ENCODE measurements around the gene SEPTIN1.

Gene SEPTIN1

DNA sequence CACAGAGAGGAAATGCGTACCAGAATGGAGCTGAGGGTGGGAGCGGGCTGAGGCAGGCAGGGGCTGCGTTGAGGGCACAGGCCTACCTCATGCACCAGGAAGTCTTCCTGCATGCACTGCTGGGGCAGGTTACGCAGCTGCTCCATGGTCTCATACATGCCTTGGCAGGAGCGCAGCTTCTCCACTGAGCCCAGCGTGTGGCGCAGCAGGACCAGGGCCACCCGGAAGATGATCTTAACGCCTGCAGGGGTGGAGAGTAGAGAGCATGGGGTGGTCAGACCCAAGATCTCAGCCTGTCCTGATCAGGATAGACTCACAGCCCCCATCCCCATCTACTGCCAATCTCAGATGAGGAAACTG lies 23.8 kb downstream of the SEPTIN1 start:
- no peak overlapping the region for H3K27ac Mint-ChIP-seq
- H3K4me1 Mint-ChIP-seq (ENCODE audit: low read depth), result peaks cover 19% of the 10 kb centered on the region
- no peaks in the 10 kb centered on the region for H3K27me3 Mint-ChIP-seq
- H3K9me3 Mint-ChIP-seq (ENCODE audit: low read depth), result no peaks in the 10 kb centered on the region
- no peaks in the 10 kb centered on the region for H3K36me3 Mint-ChIP-seq
- H3K4me3 Mint-ChIP-seq, result no peak overlapping the region

DNA sequence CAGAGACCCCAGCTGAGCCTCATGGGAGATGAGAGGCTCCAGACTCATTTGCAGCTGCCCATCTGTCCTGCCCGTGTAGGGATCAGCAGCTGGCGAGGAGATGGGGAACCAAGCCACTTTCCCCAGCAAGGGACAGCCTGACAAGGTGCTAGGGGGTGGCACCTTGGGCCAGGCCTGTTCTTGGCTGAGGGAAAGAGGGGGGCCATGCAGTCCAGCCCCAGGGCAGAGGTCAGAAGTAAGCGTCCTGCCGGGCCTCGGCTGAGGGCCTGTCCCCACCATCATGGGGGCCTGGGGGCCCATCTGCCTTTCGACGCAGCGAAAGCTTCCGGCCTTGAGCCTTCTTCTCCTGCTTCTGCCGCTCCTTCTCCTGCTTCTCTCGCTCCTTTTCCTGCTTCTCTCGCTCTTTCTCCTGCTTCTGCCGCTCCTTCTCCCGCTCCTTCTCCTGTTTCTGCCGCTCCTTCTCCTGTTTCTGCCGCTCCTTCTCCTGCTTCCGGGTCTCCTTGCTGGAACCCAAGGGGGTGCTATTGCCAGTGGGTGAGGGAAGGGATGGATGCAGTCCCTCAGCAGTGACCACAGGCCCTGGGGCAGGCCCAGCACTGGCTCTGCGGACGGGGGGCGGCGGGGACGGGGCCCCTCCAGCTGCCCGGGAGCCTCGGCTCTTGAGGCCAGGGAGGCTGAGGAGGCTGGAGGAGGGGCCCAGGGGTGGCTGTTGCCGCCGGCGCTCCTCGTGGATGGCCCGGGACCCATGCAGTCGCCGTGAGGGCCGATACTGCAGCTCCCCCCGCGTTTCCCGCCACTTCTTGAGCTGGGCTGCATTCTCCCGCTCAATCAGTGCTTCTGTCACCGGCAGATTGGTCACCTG lies 24.4 kb downstream of the SEPTIN1 start:
- Mint-ChIP-seq H3K36me3 (no peaks in the 10 kb centered on the region), H3K27me3 (no peaks in the 10 kb centered on the region), H3K4me3 (no peak overlapping the region), H3K9me3 (ENCODE audit: low read depth) (no peaks in the 10 kb centered on the region), H3K4me1 (ENCODE audit: low read depth) (peaks cover 23% of the 10 kb centered on the region), H3K27ac (no peak overlapping the region)

- H3K27ac Mint-ChIP-seq, result peak overlapping the region; percentile 67
- no peaks in the 10 kb centered on the region for H3K9me3 Mint-ChIP-seq (ENCODE audit: low read depth)
- no peaks in the 10 kb centered on the region for H3K27me3 Mint-ChIP-seq
- H3K4me1 Mint-ChIP-seq (ENCODE audit: low read depth), result peaks cover 26% of the 10 kb centered on the region
- no peak overlapping the region for H3K4me3 Mint-ChIP-seq
- H3K36me3 Mint-ChIP-seq, result no peaks in the 10 kb centered on the region
These were observed 25.2 kb downstream of the SEPTIN1 start for GRCh38 chr16:30357085-30357714.

DNA sequence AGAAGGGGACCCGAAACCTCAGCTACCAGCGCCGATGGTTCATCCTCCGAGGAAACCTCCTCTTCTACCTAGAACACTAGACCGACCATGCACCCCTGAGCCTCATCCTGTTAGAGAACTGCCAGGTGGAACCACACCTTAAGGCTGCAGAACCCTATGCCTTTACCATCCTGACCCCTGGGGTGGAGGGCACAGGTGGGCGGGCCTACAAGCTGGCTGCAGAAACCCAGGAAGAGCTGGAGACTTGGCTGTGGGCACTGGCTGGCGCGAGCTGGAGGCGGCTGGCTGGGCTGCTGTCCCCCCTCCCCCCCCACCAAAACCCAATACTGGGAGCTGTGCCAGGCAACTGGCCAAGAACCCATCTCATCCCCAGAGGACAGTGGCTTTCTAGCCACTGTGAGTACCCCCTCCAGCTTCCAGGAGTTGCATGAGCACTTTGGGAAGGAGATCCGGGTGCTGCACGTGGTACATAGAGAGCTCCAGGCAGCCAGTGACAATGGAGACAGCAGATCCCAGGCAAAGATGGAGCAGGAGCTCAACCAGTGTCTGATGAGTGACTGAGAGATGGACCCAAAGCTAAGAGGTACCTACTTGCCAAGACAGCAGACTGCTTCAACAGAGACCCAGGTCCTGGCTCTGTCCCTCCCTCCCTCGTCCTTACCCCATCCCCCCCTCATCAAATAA lies 25.8 kb downstream of the SEPTIN1 start:
- peaks cover 27% of the 10 kb centered on the region for H3K4me1 Mint-ChIP-seq (ENCODE audit: low read depth)
- no peaks in the 10 kb centered on the region for H3K36me3 Mint-ChIP-seq

DNA sequence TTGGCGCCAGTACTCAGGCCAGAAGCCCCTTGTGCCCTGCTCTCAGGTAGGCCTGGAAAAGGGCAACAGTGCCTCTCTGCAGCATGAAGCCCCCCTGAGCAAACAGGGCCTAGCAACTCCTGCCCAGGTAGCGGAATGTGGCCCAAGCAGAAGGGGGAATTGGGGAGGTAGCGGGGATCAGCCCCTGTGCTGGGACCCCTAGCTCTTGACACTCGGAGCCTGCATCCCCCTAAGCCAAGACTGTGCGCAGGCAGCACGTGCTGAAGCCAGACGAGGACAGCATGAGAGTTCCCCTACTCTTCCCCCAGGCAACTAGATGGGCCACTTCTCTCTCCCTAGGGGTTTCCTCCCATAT lies 26.4 kb downstream of the SEPTIN1 start:
- peaks cover 27% of the 10 kb centered on the region for H3K4me1 Mint-ChIP-seq (ENCODE audit: low read depth)
- no peaks in the 10 kb centered on the region for H3K36me3 Mint-ChIP-seq
- H3K27ac Mint-ChIP-seq, result peak overlapping the region; percentile 97
- H3K9me3 Mint-ChIP-seq (ENCODE audit: low read depth), result no peaks in the 10 kb centered on the region
- H3K27me3 Mint-ChIP-seq, result no peaks in the 10 kb centered on the region
- peak overlapping the region; percentile 93 for H3K4me3 Mint-ChIP-seq

More for the DNA sequence above, 25.8 kb downstream of the SEPTIN1 start:
- no peaks in the 10 kb centered on the region for H3K27me3 Mint-ChIP-seq
- H3K9me3 Mint-ChIP-seq (ENCODE audit: low read depth), result no peaks in the 10 kb centered on the region
- H3K4me3 Mint-ChIP-seq, result peak overlapping the region; percentile 93
- peak overlapping the region; percentile 97 for H3K27ac Mint-ChIP-seq

GRCh38 chr16:30355144-30355953 lies 27.0 kb downstream of the SEPTIN1 start, which contains the start of gene CD2BP2:
Gene CD2BP2, minus strand, starts transcription at chr16:30355308. Its CDS starts 627 bp downstream, at chr16:30354681.
- Mint-ChIP-seq H3K27me3 (no peaks in the 10 kb centered on the region), H3K4me1 (ENCODE audit: low read depth) (peaks cover 32% of the 10 kb centered on the region), H3K36me3 (no peaks in the 10 kb centered on the region), H3K9me3 (ENCODE audit: low read depth) (no peaks in the 10 kb centered on the region), H3K27ac (peak within 1 kb of the TSS; percentile 97), H3K4me3 (peak within 1 kb of the TSS; percentile 93)

DNA sequence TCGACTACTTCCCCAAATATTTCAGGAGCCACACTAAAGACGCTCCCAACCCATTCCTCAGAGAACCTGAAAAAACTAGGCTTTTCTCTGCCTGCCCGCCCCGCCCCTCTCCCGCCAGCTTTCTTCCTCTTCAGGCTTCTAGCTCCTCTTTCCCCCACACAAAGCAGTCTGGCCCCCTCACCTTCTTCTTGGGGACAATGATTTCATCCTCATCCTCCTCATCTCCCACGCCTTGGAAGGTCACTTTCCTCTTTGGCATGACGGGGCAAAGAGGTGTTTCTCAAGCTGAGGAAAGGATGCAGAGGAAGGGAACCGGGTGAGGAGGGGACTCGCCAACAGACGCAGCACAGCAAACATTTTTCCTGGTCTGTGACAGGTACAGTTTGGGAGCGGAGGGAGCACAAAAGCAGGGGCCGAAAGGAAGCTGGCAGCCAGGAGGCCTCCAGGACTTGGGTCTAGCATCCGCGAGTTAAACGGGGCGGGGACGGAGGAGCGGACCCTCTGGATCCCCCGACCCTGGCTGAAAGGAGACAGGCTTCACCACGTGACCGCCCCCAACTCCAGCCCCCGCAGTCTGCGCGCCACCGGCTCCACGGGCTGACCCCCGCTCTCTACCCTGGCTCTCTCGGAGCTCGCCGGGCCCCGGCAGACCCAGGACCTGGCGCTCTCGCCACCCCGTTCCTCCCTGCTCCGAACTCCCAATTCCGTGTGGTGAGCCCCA lies 27.8 kb downstream of the SEPTIN1 start:
- Mint-ChIP-seq H3K4me3 (peak overlapping the region; percentile 93), H3K36me3 (no peaks in the 10 kb centered on the region)

DNA sequence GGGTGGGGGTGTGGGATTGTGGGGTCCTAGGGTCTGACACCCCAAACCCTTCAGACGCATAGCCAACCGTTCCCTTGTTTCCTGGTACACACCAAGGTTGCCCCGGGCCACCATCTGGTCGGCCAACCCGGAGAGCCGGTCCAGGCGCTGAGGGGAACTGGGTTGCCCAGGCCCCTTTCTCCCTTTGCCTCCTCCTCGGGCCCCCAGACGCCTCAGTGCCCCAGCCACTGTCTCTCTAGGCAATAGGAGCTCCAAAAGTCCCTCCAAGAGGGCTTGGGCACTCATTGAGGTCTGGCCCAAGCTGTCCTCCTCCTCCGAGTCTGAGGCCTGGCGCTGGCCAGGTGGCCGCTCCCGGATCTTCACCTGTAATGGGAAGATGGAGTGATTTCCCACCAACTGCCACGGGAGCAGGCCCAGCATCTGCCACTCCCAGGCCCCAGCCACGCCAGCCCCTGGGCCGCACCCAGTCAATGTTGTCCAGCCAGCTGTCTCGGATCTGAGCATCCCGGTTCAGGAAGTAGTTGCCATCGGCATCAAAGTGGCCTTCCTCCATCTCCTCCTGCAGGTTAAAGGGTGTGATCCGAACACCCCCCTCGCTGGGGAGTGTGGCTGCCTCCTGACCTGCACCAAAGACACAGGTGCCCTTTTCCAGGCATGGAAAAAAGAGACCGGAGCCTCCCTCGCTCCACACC lies 28.8 kb downstream of the SEPTIN1 start:
- H3K9me3 Mint-ChIP-seq (ENCODE audit: low read depth), result no peaks in the 10 kb centered on the region

More for the DNA sequence above, 27.8 kb downstream of the SEPTIN1 start:
- Mint-ChIP-seq H3K27me3 (no peaks in the 10 kb centered on the region), H3K27ac (peak overlapping the region; percentile 97), H3K4me1 (ENCODE audit: low read depth) (peaks cover 34% of the 10 kb centered on the region), H3K9me3 (ENCODE audit: low read depth) (no peaks in the 10 kb centered on the region)

GRCh38 chr16:30352488-30353401 lies 29.6 kb downstream of the SEPTIN1 start:
- Mint-ChIP-seq H3K4me3 (peak overlapping the region; percentile 63), H3K36me3 (no peaks in the 10 kb centered on the region), H3K4me1 (ENCODE audit: low read depth) (peaks cover 35% of the 10 kb centered on the region), H3K9me3 (ENCODE audit: low read depth) (no peaks in the 10 kb centered on the region), H3K27me3 (no peaks in the 10 kb centered on the region), H3K27ac (peak overlapping the region; percentile 41)

More for the DNA sequence above, 28.8 kb downstream of the SEPTIN1 start:
- Mint-ChIP-seq H3K27me3 (no peaks in the 10 kb centered on the region), H3K27ac (peak overlapping the region; percentile 97), H3K4me3 (peak overlapping the region; percentile 93), H3K36me3 (no peaks in the 10 kb centered on the region), H3K4me1 (ENCODE audit: low read depth) (peaks cover 35% of the 10 kb centered on the region)

DNA sequence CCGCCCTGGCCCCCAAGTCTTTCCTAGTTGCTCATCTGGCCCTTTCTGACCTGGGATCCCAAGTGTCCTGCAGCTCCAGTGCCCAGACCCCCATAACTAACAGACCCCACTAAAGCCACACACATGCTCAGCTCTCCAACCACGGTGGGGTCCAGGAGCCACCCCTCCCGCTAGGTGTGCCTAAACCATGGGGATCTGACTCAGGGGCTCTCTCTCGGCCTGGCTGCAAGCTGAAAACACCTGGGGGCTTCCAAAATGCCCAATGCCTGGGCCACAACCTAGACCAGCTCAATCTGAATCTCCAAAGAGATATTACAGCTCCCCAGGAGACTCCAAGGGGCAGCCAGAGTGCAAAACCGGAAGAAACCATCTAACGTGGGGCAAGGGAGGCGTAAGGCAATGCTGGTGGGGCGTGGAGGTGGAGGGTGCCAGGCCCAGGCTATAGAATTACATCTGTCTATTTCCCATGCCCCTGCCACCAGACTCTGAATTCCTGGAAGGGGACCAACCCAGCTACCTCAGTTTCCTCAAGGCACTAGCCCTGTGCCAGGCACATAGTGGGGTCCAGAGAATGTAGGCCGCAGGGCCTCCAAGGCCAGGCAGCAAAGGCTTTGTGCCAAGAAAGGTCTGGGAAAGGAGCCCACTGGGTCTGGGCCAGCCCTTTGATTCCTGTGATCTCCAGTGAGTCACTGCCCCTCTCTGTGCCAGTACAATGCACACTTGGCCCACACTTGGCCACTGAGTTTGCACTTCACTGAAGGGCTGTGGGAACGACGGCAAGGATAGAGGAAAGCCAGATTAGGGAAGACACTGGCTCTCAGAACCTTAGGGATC lies 30.6 kb downstream of the SEPTIN1 start:
- H3K4me1 Mint-ChIP-seq (ENCODE audit: low read depth), result peaks cover 33% of the 10 kb centered on the region
- H3K36me3 Mint-ChIP-seq, result no peaks in the 10 kb centered on the region
- peak overlapping the region; percentile 63 for H3K4me3 Mint-ChIP-seq
- no peaks in the 10 kb centered on the region for H3K9me3 Mint-ChIP-seq (ENCODE audit: low read depth)
- peak overlapping the region; percentile 54 for H3K27ac Mint-ChIP-seq
- H3K27me3 Mint-ChIP-seq, result no peaks in the 10 kb centered on the region

DNA sequence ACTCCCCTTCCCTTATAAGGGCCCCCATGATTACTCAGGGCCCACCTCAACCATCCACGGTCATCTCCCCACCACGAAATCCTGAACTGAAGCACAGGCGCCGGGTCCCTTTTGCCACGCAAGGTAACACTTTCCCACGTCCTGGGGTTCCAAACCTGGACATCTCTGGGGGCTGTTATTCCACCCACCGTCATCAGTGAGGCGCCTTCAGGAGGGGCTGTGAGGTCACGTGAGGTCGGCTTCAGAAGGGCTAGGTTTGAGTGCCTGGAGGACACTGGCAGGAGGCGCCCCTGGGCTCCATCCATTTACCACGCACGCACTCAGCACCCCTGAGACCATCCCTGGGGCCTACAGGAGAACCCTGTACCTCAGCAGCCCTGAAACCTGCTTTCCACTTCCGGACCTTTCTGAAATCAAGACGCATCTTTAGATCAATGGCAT lies 31.3 kb downstream of the SEPTIN1 start:
- no peaks in the 10 kb centered on the region for H3K36me3 Mint-ChIP-seq
- H3K4me3 Mint-ChIP-seq, result no peak overlapping the region
- peaks cover 29% of the 10 kb centered on the region for H3K4me1 Mint-ChIP-seq (ENCODE audit: low read depth)
- H3K27me3 Mint-ChIP-seq, result no peaks in the 10 kb centered on the region
- no peaks in the 10 kb centered on the region for H3K9me3 Mint-ChIP-seq (ENCODE audit: low read depth)
- peak overlapping the region; percentile 83 for H3K27ac Mint-ChIP-seq
